ENCODE results near the gene HECTD4. TPM values are rescaled to one million over a fixed set of nuclear protein-coding genes. Genes with fewer than 3 reads are reported as not detected.

Gene HECTD4
- total and polyA plus RNA-seq, 2 donors (not counting 1 experiment from before 2014, with no cell fraction given), result 46.4 to 92.2 TPM

- POLR2A ChIA-PET, result no interaction called here
- H3K9me3 Mint-ChIP-seq (ENCODE audit: insufficient read depth), result no peaks in the 10 kb centered on the region
Measured at GRCh38 chr12:112322441-112322840, 59.8 kb downstream of the HECTD4 start.

GRCh38 chr12:112321245-112321644, 61.0 kb downstream of the HECTD4 start:
- peaks cover 30% of the 10 kb centered on the region for H3K4me1 Mint-ChIP-seq
- H3K79me2 ChIP-seq (ENCODE audit: control insufficient read depth, insufficient read depth, low read length), result peaks cover 78% of the 10 kb centered on the region
- H3K9me3 ChIP-seq (ENCODE audit: control extremely low read depth in 1 of 3, control insufficient read depth in 2 of 3, insufficient read depth in 1 of 3, low read length in 2 of 3), result no peaks in the 10 kb centered on the region
- H3K27me3 Mint-ChIP-seq, result no peaks in the 10 kb centered on the region
- no peak for ATAC-seq (ENCODE audit: low read depth)
- no peak overlapping the region for H3K4me3 Mint-ChIP-seq
- no peak overlapping the region for H3K27ac Mint-ChIP-seq
- no peaks in the 10 kb centered on the region for H3K4me1 ChIP-seq (ENCODE audit: control insufficient read depth in 2 of 2, insufficient read depth in 2 of 2, low read length in 2 of 2)
- H4K20me1 ChIP-seq (ENCODE audit: control insufficient read depth, insufficient read depth, low read length, poor library complexity, severe bottlenecking), result peaks cover 23% of the 10 kb centered on the region
- no peak for DNase-seq
- ChIA-PET CTCF (interaction anchor here (0.6 to 1.2 kb wide), 5 partner anchors 10 to 1475 kb away, joined by 3 to 4 read pairs (median 4); no protein-coding TSS in a partner anchor), POLR2A (no interaction called here)
- H2AFZ ChIP-seq (ENCODE audit: insufficient read depth, low read depth, low read length, poor library complexity, severe bottlenecking), result no peak overlapping the region
- no peak overlapping the region for H3K9ac ChIP-seq (ENCODE audit: low read length)
- no peaks in the 10 kb centered on the region for H3K27me3 ChIP-seq (replicated peaks in 1 of 4; ENCODE audit: control extremely low read depth in 1 of 4, control insufficient read depth in 3 of 4, insufficient read depth in 4 of 4, low read length in 3 of 4)
- H3K9me3 Mint-ChIP-seq (ENCODE audit: insufficient read depth), result no peaks in the 10 kb centered on the region
- intact Hi-C loops (cut with micrococcal nuclease), result no loop called here
- no peak for TF ChIP-seq CTCF (IDR thresholded peaks at IDR 0.05)
- no peak for TF ChIP-seq EZH2 (IDR thresholded peaks at IDR 0.05; ENCODE audit: borderline replicate concordance, insufficient read depth, low read depth, low read length, poor library complexity, severe bottlenecking)
- no peak overlapping the region for H3K4me2 ChIP-seq (replicated peaks; ENCODE audit: low read depth, low read length, poor library complexity, severe bottlenecking)
- H3K36me3 ChIP-seq (replicated peaks in 1 of 2; ENCODE audit: control extremely low read depth in 1 of 2, control insufficient read depth in 1 of 2, extremely low read depth in 1 of 2, insufficient read depth in 2 of 2, low read length in 1 of 2), result peaks cover 0 to 11% of the 10 kb centered on the region in 2 experiments
- H3K4me3 ChIP-seq (ENCODE audit: control extremely low read depth in 1 of 5, extremely low read depth in 1 of 5, insufficient read depth in 1 of 5, low read depth in 2 of 5, low read length in 4 of 5), result no peak overlapping the region
- H3K27ac ChIP-seq (ENCODE audit: low read length in 2 of 2), result no peak overlapping the region

More at GRCh38 chr12:112322441-112322840, 59.8 kb downstream of the HECTD4 start:
- H3K4me2 ChIP-seq (replicated peaks; ENCODE audit: low read depth, low read length, poor library complexity, severe bottlenecking), result no peak overlapping the region
- H3K36me3 ChIP-seq (replicated peaks in 1 of 2; ENCODE audit: control extremely low read depth in 1 of 2, control insufficient read depth in 1 of 2, extremely low read depth in 1 of 2, insufficient read depth in 2 of 2, low read length in 1 of 2), result peaks cover 0 to 8% of the 10 kb centered on the region in 2 experiments
- Mint-ChIP-seq H3K4me3 (no peak overlapping the region), H3K4me1 (peaks cover 28% of the 10 kb centered on the region), H3K27ac (no peak overlapping the region), H3K27me3 (no peaks in the 10 kb centered on the region)
- DNase-seq (no peak), ATAC-seq (ENCODE audit: low read depth) (no peak)
- no peaks in the 10 kb centered on the region for H3K27me3 ChIP-seq (replicated peaks in 1 of 4; ENCODE audit: control extremely low read depth in 1 of 4, control insufficient read depth in 3 of 4, insufficient read depth in 4 of 4, low read length in 3 of 4)
- CTCF ChIA-PET, result interaction anchor here (0.9 kb wide), 1 partner anchor 124 kb away, joined by 3 read pairs; no protein-coding TSS in a partner anchor
- intact Hi-C loops (cut with micrococcal nuclease), result no loop called here
- no peak overlapping the region for H2AFZ ChIP-seq (ENCODE audit: insufficient read depth, low read depth, low read length, poor library complexity, severe bottlenecking)
- 100% methylated on average over 2 of the region's 2 CpGs for WGBS (ENCODE audit: insufficient coverage)
- H3K79me2 ChIP-seq (ENCODE audit: control insufficient read depth, insufficient read depth, low read length), result peaks cover 83% of the 10 kb centered on the region
- no peak overlapping the region for H3K27ac ChIP-seq (ENCODE audit: low read length in 2 of 2)
- H4K20me1 ChIP-seq (ENCODE audit: control insufficient read depth, insufficient read depth, low read length, poor library complexity, severe bottlenecking), result peaks cover 24% of the 10 kb centered on the region
- TF ChIP-seq EZH2 (IDR thresholded peaks at IDR 0.05; ENCODE audit: borderline replicate concordance, insufficient read depth, low read depth, low read length, poor library complexity, severe bottlenecking) (no peak), CTCF (IDR thresholded peaks at IDR 0.05) (no peak)
- no peak overlapping the region for H3K9ac ChIP-seq (ENCODE audit: low read length)
- H3K4me3 ChIP-seq (ENCODE audit: control extremely low read depth in 1 of 5, extremely low read depth in 1 of 5, insufficient read depth in 1 of 5, low read depth in 2 of 5, low read length in 4 of 5), result no peak overlapping the region
- H3K4me1 ChIP-seq (ENCODE audit: control insufficient read depth in 2 of 2, insufficient read depth in 2 of 2, low read length in 2 of 2), result no peaks in the 10 kb centered on the region
- no peaks in the 10 kb centered on the region for H3K9me3 ChIP-seq (ENCODE audit: control extremely low read depth in 1 of 3, control insufficient read depth in 2 of 3, insufficient read depth in 1 of 3, low read length in 2 of 3)

All from B cell (primary cell).